Liver (tissue), 9 donors: ENCODE results near the gene MOB3B. TPM values are rescaled to one million over a fixed set of nuclear protein-coding genes. Genes with fewer than 3 reads are reported as not detected.

ENCODE experiments used
- DNase-seq: peaks from one replicate; pipeline ENCODE4 v3.0.0-alpha.2; 2017; ENCODE audit warnings: low spot score
- H3K27ac ChIP-seq, 2 donors: one replicate each; pipeline ENCODE4 v1.7.0; 2013; ENCODE audit warnings: inconsistent platforms in 2 of 2, low read length in 2 of 2, control low read depth in 1 of 2, low read depth in 1 of 2, mild to moderate bottlenecking in 1 of 2
- H3K27me3 ChIP-seq, 4 donors: one replicate each; pipeline versions ENCODE4 v1.6.1 to v1.7.0; 2013; ENCODE audit warnings: low read length in 3 of 4, inconsistent platforms in 1 of 4, mild to moderate bottlenecking in 1 of 4, moderate library complexity in 1 of 4; ENCODE audit not compliant: control insufficient read depth in 4 of 4, insufficient read depth in 4 of 4
- H3K36me3 ChIP-seq, 4 donors: one replicate each; pipeline versions ENCODE4 v1.6.1 to v1.7.0; 2013; ENCODE audit warnings: low read length in 3 of 4, mild to moderate bottlenecking in 3 of 4, low read depth in 1 of 4, moderate library complexity in 1 of 4; ENCODE audit not compliant: control insufficient read depth in 4 of 4, insufficient read depth in 3 of 4
- H3K4me1 ChIP-seq, 4 donors: one replicate each; pipeline versions ENCODE4 v1.6.1 to v1.7.0; 2013; ENCODE audit warnings: low read length in 3 of 4, mild to moderate bottlenecking in 3 of 4, moderate library complexity in 1 of 4; ENCODE audit not compliant: control insufficient read depth in 4 of 4, insufficient read depth in 4 of 4
- H3K4me3 ChIP-seq, 3 donors: one replicate each; pipeline versions ENCODE4 v1.6.1 to v1.7.0; 2013; ENCODE audit warnings: low read length in 3 of 3, control low read depth in 1 of 3, low read depth in 1 of 3, mild to moderate bottlenecking in 1 of 3
- H3K9ac ChIP-seq, 2 donors: one replicate each; pipeline ENCODE4 v1.7.0; 2013; ENCODE audit warnings: low read length in 2 of 2, mild to moderate bottlenecking in 2 of 2, moderate library complexity in 2 of 2, control low read depth in 1 of 2, low read depth in 1 of 2
- H3K9me3 ChIP-seq, 4 donors: one replicate each; pipeline versions ENCODE4 v1.6.1 to v1.7.0; 2013; ENCODE audit warnings: low read length in 3 of 4; ENCODE audit not compliant: control insufficient read depth in 4 of 4
- ATF3 ChIP-seq: IDR thresholded peaks from 2 replicates; pipeline ENCODE4 v1.6.1; 2016; ENCODE audit warnings: antibody characterized with exemption
- CTCF ChIP-seq: fragments of 150-350 bp; IDR thresholded peaks from 2 replicates; pipeline ENCODE4 v1.5.1; 2017; ENCODE audit warnings: improper control_type of control experiment, low read depth, low read length; ENCODE audit not compliant: missing input control
- FOXA1 ChIP-seq: IDR thresholded peaks from 2 replicates; pipeline ENCODE4 v1.6.1; 2016; ENCODE audit warnings: antibody characterized with exemption
- FOXA2 ChIP-seq: IDR thresholded peaks from 2 replicates; pipeline ENCODE4 v1.6.1; 2016; ENCODE audit warnings: antibody characterized with exemption
- GABPA ChIP-seq, 2 donors: IDR thresholded peaks in 1 of 2; conservative IDR thresholded peaks in 1 of 2; 2 replicates each; pipeline ENCODE4 v1.6.1; 2016; ENCODE audit warnings: antibody characterized with exemption in 2 of 2, mild to moderate bottlenecking in 1 of 2, moderate library complexity in 1 of 2
- HNF4G ChIP-seq: IDR thresholded peaks from 2 replicates; pipeline ENCODE4 v1.6.1; 2016; ENCODE audit warnings: antibody characterized with exemption
- NR2F2 ChIP-seq: IDR thresholded peaks from 2 replicates; pipeline ENCODE4 v1.6.1; 2016; ENCODE audit warnings: antibody characterized with exemption
- RAD21 ChIP-seq, 2 donors: IDR thresholded peaks; 2 replicates each; pipeline ENCODE4 v1.6.1; 2016; ENCODE audit warnings: antibody characterized with exemption in 2 of 2, mild to moderate bottlenecking in 2 of 2
- REST ChIP-seq: IDR thresholded peaks from 2 replicates; pipeline ENCODE4 v1.6.1; 2016; ENCODE audit warnings: antibody characterized with exemption, mild to moderate bottlenecking
- RXRA ChIP-seq, 2 donors: IDR thresholded peaks; 2 replicates each; pipeline ENCODE4 v1.6.1; 2017 to 2018; ENCODE audit warnings: antibody characterized with exemption in 2 of 2, mild to moderate bottlenecking in 1 of 2
- SP1 ChIP-seq: IDR thresholded peaks from 2 replicates; pipeline ENCODE4 v1.6.1; 2018; ENCODE audit warnings: antibody characterized with exemption, mild to moderate bottlenecking
- ZBTB33 ChIP-seq: IDR thresholded peaks from 2 replicates; pipeline ENCODE4 v1.6.1; 2016; ENCODE audit warnings: antibody characterized with exemption
- WGBS: extraction: QIAGEN DNeasy Blood & Tissue Kit; methylation state at CpG from one replicate; pipeline ENCODE4 v1.1.7; 2013; 5-methylcytosine and 5-hydroxymethylcytosine counted together
- polyA plus RNA-seq, 2 donors: library from polyadenylated mRNA; stranded (reverse) in 1 of 2; unstranded in 1 of 2; fragments of 200-250 nt in 1 of 2; fragments of >200 nt in 1 of 2; fragmentation: Nextera tagmentation in 1 of 2; extraction: Ambion mirVana in 1 of 2; gene quantifications; one replicate each; pipeline versions ENCODE4 v1.2.1 to v1.2.3, GENCODE V29; 2013 to 2015
- total RNA-seq, 2 donors: library from RNA; depleted of rRNA; stranded (reverse); fragments of >200 nt; gene quantifications; one replicate each; pipeline ENCODE4 v1.2.3, GENCODE V29; 2014
- donor health status: healthy.
- donor health status: healthy.
- donor health status: healthy.
- donor health status: healthy.
- donor health status: healthy.

Gene MOB3B
- total and polyA plus RNA-seq, 4 donors = 0.36 to 1.1 (median 0.76) TPM

DNA sequence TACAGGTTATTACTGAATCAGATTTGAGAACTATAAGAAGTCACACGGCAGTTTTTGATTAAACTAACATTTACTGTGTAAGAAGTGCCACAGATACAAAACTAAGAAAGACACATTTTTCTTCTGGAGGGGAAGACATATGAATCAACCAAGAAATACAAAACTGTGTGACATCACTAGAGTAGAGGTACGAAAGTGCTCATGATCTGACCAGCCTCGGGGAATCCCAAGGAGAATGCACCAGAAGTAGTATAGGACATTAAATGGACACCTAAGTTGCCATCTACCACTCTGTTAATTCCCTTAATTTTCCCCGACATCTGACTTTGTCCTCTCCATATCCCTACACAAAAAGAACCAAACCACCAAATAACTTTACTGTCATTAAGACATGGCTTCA is 10.8 kb downstream of the MOB3B start (continued):
- TF ChIP-seq CTCF (no peak), GABPA (IDR thresholded peaks at IDR 0.05 in 1 of 2, conservative IDR thresholded peaks at IDR 0.05 in 1 of 2) (no peak), ZBTB33 (no peak), FOXA1 (no peak), ATF3 (no peak), NR2F2 (no peak)

- Histone ChIP-seq H3K9ac (no peak overlapping the region), H3K27ac (no peak overlapping the region), H3K9me3 (no peaks in the 10 kb centered on the region), H3K27me3 (no peaks in the 10 kb centered on the region), H3K4me3 (no peak overlapping the region), H3K36me3 (no peaks in the 10 kb centered on the region), H3K4me1 (no peaks in the 10 kb centered on the region)
- WGBS = 93% methylated on average over 2 of the region's 2 CpGs
- DNase-seq = no peak
- TF ChIP-seq REST = no peak
- no peak for TF ChIP-seq ATF3
- TF ChIP-seq RAD21 (IDR thresholded peaks at IDR 0.05) = no peak
- no peak for TF ChIP-seq SP1
- no peak for TF ChIP-seq RXRA (IDR thresholded peaks at IDR 0.05)
Observed at GRCh38 chr9:27518006-27518405, 11.6 kb downstream of the MOB3B start.

DNA sequence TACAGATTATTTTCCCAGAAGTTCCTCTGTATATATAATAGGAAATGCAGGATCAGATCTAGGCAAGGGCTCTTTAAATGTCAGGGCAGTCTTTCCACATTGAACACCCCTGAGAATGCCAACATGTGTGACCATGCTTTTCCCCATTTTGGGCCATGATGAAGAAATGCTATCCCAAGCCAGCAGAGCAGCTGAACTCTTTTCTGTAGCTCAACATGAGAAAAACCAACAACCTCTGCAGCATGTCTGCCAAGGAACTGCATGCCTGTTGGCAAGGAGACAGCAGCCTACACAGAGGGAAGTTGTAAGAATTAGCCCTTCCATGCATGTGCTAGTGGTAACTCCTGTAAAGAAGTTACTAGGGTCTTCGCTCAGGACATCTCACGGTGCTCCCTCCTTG is 15.1 kb downstream of the MOB3B start:
- no peak for DNase-seq
- H3K4me3 ChIP-seq = no peak overlapping the region
- H3K9me3 ChIP-seq = no peaks in the 10 kb centered on the region
- H3K27me3 ChIP-seq = no peaks in the 10 kb centered on the region
- no peak overlapping the region for H3K9ac ChIP-seq
- no peaks in the 10 kb centered on the region for H3K36me3 ChIP-seq
- H3K27ac ChIP-seq = no peak overlapping the region
- 92% methylated on average over 2 of the region's 2 CpGs for WGBS
- H3K4me1 ChIP-seq = no peaks in the 10 kb centered on the region
- TF ChIP-seq CTCF = no peak
- TF ChIP-seq HNF4G = no peak
- TF ChIP-seq ATF3 = no peak
- TF ChIP-seq SP1 = no peak
- no peak for TF ChIP-seq FOXA1
- TF ChIP-seq REST = no peak
- TF ChIP-seq FOXA2 = no peak
- no peak for TF ChIP-seq RAD21 (IDR thresholded peaks at IDR 0.05)
